HT1080 (cell line): ENCODE measurements around the gene IL1RAPL1. TPM values are rescaled to one million over a fixed set of nuclear protein-coding genes. Genes with fewer than 3 reads are reported as not detected.
A peak's percentile ranks its signal among the peaks of the same experiment; 100 is the strongest.

ENCODE experiments used
- DNase-seq: peaks from one replicate; pipeline ENCODE4 v3.0.0-alpha.2; 2015; ENCODE audit warnings: low read depth
- total RNA-seq: library from RNA; depleted of rRNA; stranded (reverse); fragments of >200 nt; shearing (Covaris generic); gene quantifications from 2 replicates; pipeline ENCODE4 v1.2.3, GENCODE V29; 2014

The IL1RAPL1 gene
- total RNA-seq, 1 experiment from 2014 or later = 2.5 TPM

DNA sequence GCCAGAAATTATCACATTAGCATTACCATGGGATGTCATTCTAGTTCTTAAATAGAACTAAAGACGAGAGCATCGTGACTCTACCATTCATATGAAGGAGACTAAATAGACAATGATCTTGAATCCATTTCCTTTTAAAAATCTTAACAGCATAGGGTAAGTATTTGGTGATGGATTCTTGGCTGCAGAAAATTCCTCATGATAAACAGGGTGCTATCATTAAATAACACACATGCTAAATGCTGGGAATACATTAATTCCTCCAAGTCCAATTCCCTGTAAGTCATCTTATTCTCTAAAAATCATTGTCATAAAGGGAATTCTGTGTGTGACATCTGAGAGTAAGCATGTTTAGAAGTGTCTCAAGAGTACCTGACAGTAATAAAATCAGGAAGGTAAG is 1157.7 kb downstream of the IL1RAPL1 start:
- DNase-seq = no peak

DNA sequence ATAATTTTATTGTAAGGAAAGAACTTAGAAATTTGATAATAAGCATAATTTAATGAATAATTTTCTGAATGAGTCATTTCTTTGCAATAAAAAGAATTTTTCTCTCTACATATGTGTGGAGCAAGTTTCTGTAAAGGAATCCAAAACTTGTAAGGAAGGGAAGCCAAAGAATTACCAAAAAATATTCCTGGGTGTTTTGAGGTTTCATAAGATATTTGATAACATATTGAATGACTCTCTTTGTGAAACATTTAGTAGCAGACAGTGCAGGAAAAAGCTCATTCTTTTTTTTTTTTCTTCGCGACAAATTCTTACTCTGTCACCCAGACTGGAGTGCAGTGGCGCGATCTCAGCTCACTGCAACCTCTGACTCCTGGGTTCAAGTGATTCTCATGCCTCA is 1159.1 kb downstream of the IL1RAPL1 start:
- DNase-seq = no peak

DNA sequence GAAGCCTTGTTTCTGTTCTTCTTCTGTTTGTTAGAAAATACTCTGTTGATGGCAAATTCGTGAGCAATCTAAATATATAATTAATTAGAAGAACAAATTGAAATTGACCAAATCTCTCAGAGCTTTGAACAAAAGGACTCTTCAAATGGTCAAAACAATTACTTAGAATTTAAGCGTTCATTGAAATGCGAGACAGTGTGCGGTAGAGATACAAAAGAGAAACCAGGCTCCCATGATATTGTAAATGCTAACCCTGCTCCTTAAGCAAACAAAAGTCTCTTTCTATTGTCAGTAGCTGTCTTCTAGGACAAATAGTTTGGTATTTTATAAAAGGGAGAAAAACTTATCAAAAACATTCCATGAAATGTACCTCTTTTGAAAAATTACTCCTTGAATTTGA is 1174.8 kb downstream of the IL1RAPL1 start:
- DNase-seq = no peak

DNA sequence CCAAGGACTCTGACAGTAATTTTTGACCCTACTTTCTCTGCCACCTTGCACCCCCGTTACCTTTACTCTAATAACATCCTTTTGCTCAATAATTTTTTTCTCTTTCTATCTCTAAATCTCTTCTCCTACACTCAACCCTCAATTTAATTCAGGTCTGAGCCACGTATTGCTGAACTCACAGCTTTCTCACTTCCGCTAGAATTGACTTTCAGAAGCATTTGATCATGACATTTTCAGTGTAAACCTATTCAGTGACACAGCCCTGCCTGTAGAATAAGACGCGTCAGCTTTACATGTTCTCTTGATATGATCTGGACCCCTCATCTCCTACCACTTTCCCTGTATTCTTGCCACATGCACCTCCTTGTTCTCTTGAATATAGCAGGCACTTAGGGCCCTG is 1188.6 kb downstream of the IL1RAPL1 start:
- no peak for DNase-seq

DNA sequence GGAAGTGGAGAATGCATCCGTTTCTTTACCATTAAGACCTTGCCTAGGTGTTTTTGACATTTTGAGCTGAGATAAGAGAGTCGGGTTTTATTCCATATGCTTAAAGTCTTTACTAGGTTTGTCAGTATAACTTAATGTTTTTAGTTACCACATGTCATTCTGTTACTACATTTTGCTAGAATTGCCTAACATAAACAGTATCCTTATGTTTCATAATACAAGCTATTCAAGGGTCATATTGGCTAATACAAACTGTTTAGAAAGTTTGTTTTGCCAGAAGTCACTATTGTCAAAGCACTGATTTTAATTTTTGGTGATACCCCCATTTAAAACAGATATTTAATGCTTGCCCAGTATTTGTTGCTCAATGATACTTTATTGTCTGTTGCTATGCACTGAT is 1200.4 kb downstream of the IL1RAPL1 start:
- DNase-seq = no peak

DNA sequence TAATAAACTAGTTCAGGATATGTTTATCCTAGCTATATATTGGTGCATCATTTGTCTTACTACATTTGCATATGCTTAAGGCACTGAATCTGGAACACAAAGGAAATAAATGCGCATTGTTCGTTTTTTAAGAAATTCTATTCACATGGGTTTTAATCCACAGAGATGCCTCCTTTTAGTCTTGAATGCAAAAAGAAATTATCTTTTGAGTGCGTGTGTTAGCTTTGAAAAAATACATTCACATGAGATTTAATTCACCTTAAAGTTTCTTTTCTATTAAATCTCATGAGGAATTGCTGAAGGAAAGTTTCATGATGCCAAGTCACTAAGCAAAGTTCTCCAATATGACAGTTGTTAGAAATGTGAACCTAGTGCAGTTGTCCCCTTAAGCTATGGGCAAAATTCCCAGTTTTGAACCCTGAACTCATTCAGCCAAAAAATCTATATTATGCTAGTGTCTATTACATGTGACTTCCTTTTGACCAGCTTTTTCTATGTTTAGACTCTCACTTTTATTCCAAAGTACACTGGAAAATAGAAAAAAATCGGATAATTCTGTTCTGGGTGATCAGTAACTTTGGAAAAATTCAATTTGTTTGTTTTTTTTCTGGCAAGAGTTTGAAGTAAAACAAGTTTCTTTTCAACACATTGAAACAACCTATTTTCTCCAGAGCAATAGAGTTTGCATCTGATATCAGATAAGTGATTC is 1201.9 kb downstream of the IL1RAPL1 start:
- no peak for DNase-seq

DNA sequence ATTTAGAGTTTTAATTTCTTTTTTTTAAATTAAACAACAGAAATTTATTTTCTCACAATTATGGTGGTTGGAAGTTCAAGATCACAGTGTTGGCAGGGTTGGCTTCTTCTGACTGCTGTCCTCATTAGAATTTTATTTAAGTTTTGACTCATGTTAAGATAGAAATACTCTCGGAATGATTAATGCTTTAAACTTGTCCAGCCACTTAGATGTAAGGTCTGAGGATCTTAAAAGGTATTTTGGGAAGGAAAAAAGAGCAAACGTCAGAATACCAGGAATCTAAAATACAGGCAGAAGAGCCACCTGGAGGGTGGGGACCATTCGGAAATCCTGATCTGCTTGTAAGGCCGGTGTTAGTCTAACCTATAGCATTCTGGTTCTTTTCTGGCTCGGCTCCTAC is 1205.1 kb downstream of the IL1RAPL1 start:
- no peak for DNase-seq

DNA sequence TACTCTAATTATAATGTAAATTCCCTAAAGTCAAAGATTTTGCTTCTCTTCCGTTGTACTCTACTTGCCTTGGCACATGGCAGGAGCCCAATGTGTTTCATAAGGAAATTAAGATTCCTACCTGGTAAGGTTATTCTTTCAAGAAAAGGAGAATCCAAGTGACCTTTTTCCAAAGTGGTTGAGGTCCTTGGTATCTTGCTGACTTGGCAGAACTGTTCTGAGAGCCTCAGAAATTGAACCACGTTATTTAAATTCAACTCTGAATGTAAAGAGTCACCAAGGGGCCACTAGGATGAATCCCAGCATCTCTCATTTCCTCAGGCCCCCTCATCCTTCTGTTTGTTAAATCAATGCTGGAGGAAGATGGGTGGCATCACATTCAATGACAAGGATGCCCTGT is 1209.9 kb downstream of the IL1RAPL1 start:
- no peak for DNase-seq

DNA sequence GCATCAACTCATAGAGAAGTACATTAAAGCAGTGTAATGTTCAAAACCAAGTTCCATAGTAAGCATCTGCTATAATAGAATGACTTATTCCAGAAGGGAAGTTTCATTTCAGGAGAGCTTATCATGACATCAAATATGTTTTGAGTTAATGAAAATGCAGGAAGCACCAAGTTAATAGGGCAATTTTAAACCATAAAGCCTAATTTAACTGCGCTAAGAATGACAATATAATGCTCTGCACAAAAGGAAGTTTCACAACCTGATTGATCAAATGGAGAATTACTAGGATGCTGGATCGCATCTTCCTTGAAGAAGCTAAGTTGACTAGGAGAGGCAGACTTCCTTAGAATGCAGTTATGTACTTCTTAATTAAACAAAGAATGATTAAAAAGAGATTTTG is 1211.2 kb downstream of the IL1RAPL1 start:
- DNase-seq = no peak

DNA sequence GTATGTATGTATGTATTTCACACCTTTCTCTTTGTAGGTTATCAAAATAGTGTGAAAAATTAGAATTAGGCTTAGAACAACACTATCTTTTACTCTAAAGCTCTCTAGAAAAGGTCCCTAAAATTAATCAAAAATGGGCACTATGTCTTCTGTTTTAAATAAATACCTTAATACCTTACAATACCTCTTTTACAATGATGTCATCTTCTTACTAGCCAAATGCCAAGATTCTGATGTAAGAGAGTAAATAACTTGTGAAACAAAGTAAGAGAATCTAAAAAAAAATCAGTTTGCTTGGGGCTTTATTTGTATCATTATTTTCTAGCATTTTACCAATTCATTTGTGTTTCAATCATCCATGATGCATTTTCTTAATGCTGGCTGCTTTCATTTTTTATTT is 1225.9 kb downstream of the IL1RAPL1 start:
- DNase-seq = no peak

DNA sequence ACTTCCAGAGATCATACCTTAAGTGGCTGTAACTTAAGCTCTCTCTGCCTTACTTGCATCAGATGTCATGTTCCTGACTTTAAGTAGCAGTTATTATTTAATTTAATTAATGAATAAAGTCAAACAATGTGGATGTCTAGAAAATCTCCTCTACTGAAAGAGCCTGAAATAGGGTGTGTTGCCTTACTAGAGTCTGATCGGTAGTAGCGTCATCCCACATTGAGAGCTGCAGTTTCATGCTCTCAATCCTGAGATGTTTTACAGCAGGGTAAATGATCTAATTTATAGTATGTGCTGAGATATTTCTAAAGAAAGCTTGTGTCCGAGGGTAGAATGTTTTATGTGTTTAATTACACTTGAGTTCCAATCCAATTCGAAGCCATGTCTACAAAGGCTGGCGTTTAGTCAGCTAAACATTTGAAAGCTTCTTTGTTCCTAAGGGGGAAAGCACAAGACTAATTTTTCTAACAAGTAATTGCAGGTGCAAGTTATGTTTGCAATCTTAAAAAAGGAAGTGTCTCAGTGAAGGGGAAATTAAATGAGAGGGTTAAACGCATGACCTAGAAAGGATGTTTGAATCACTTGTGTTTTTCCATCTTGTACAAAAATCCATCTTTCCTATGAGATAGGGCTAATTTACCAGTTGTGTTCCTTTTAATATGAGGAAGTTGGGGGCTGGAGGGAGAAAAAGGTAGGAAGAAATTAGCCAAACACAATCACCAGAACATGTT is 1237.1 kb downstream of the IL1RAPL1 start:
- no peak for DNase-seq

DNA sequence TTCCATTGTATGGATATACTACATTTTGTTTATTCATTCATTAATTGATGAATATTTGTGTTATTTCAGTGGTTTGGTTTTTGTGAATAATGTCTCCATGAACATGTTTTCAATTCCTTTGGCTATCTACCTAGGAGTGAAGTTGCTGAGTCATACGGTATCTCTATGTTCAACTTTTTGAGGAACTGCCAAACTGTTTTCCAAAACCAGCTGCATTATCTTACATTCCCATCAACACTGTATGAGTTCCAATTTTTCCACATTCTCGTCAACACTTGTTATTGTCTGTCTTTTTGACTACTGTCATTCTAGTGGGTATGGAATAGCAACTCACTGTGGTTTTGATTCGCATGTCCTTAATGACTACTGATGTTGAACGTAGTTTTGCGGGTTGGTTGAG is 1239.5 kb downstream of the IL1RAPL1 start:
- DNase-seq = no peak

DNA sequence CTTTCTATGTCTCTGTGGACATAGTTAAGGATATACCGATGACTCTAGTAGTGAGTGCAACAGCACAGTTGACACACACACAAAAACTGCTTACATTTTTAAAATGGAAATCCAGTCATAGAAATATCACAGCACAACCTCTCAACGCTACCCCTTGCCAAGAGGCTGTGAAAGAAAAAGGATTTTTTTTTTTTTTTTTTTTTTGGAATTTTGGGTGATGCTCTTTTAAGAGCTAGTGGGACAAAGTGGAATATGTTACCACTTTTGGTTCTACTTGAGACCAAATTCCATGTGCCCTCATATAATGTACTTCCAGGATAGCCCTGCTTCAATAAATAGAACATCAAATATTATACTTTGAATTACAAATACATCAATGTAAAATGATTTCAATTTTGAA is 1247.1 kb downstream of the IL1RAPL1 start:
- no peak for DNase-seq

DNA sequence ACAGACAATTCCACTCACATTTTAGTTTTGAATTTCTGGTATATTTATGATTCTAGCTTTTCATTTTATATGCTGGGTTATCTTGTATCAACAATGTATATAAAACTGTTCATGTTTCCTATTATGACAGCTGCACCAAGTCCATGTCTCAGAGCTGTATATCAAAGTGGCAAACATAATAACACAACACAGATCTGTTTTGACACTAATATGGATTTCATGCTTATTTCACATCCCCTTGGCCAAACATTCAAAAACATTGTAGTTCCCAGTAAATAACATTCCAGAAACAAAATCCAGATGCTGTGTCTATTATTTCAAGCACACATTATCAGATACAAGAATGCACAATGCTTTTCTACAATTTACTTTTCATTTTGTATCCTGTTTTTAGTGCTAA is 1247.5 kb downstream of the IL1RAPL1 start:
- DNase-seq = no peak

DNA sequence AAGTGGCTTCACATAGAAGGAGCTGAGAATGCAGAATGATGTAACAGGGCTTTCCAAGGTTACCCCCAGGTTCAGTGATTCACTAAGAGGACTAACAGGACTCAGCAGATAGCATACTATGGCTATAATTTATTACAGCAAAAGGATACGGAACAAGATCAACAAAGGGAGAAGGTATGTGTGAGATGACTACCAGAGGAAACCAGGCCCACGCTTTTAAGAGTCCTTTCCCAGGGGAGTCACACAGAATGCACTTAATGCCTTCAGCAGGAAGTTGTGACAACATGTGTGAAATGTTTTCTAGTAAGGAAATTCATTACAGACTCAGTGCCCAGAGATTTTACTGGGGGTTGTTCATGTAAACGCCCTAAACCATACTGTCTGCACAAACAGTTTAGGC is 1254.5 kb downstream of the IL1RAPL1 start:
- peak; percentile 2 for DNase-seq

DNA sequence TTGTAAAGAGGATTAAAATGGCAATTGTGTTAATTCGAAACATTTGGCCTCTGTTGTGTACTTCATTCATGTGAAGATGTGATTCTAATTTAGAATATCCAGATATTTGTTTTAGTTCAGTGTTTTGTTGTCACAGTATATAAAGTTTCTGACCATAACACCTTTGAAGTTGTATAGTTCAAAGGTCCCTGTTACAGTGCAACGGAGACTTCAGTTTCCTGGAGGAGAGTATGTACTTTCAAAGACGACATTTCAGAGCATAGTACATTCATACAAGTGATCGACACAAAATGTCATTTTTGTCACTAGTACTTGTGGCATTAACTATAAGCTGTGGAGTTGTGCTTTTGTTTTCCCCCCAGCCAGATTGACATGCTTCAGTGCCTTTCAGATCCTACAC is 1255.3 kb downstream of the IL1RAPL1 start:
- DNase-seq = no peak

DNA sequence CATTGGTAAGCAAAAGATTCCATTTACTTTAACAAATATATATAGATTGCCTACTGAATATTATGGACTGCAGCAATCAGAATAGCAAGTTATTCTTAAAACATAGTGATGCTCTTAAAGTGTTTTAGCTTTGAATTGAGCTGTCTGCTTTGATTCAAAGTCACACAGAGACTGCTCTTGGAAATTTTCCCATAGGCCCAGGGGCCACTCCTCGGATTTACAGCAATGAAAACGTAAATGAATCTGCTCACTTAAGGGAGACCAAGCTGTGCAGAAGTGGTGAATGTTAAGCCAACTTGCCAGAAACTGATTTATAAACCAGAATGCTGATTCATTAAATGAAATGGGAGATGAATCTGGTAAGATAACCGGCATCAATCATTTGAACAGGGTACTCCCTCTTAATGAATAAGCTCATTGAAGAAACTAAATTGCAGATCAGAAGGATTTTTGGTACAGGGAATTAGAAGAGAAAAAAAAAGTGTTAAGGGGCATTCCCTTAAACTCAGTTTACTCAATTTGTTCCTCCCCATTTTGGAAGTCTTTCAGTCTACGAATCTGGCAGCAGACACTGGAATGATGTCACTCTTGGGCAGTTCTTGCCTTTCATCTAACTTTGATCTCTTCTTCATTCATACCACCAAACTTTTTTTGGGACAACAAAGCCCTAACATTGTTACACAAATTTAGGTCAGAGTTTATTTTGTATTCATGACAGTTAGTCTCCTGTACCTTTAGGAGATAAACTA is 1264.8 kb downstream of the IL1RAPL1 start:
- no peak for DNase-seq

DNA sequence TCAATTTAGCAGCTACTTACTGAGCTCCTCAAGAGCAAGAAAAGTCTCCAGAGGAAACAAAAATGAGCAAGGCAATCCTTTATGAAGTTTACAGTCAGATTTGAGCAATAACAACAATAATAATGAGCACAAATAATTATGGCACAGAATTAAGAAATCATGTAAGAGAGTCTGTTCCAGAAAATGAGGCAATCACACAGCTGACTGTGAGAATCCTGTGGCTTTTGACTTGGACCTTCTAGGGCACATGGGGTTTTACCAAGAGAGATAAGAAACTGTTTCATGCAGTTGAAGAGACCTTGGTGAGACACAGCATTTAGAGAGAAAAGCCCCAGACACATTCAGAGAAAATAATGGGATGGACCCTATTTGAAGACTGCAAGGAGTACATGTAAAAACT is 1265.5 kb downstream of the IL1RAPL1 start:
- DNase-seq = no peak

DNA sequence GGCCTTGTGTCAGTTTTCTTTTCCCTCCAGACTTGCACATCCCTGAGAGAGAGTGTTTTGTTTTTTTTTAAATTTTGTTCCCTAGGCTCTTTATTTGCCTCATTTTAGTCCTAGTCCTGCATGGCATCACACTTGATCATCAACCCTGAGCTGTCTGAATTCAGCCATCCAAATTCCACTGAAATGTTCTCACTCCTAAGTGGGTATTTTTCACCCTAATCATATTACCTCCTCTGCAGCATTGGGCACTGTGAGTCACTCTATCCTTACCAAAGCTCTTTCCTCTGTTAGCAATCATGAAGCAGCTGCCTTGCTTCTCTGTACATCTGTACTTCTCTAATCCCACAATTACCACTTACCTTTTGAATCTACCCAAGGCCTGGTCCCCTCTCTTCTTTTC is 1271.5 kb downstream of the IL1RAPL1 start:
- DNase-seq = peak; percentile 60

DNA sequence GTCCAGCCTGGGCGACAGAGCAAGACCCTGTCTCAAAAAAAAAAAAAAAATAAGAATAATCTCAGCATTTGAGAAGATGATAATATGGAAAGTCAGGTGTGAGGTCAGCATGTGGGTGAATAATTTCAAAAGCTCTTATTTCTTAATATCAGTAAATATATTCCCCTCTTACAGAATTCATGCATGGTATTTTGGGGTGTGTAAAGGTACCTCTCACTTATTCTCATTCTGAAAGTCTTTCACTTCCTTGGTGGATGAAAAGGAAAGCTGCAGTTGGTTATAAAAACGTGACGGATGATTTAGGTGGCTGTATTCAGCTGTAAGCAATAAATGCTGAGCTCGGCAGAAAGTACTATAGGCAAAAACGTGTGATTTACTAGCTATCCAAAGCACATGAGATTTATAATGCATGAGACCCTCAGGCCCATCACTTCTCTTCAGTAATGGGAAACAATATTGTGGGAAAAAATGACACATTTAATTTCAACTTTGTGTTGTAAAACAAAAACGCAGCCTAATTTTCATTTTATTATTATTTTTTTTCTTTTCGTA is 1275.0 kb downstream of the IL1RAPL1 start:
- no peak for DNase-seq

DNA sequence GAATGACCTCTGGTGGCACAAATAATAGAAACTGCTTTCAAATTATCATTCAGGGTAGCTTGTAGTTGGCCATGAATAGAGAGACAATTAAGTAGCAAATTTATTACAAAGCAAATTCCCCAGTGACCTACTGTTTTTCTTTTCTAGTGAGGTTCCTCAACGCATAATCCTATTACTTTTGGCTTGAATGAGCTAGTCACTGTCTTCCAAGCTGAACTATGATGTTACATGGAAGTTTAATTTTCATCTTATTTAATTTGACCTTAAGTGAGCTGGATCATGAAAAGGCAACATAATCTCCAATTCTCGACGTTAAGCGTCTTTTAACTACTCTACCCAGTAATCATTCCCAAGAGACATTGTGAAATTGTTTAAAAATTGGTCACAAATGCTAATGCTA is 1280.7 kb downstream of the IL1RAPL1 start:
- DNase-seq = no peak

DNA sequence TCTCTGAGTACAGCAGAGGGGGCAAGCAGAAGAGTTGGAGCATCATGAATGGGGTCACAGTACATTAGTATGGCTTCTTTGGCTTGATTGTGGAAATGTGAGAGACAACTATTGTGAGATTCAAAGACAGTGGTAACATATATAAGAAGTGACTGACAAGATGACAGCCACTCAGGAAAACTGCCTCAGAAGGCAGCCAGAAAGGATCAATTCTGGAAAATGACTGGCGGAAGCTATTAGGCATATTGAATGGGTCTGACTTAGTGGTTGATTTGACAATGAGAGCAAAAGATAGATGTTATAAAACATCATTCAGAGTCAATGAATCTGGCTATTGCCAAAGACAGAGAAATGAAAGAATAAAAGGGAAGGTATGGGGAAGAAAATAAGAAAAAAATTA is 1282.6 kb downstream of the IL1RAPL1 start:
- no peak for DNase-seq
